PC-3 (cell line): ENCODE data around the gene TRPM1.

Experiments
- CTCF ChIP-seq: fragments of 300-600 bp; sonication (generic); conservative IDR thresholded peaks from 2 replicates; pipeline ENCODE4 v1.5.1; 2017; ENCODE audit warnings: antibody characterized with exemption, low read depth, mild to moderate bottlenecking, low read length
- EZH2 ChIP-seq: fragments of 300-600 bp; sonication (generic); IDR thresholded peaks from one replicate; pipeline ENCODE4 v1.6.1; 2017; ENCODE audit warnings: antibody characterized with exemption, mild to moderate bottlenecking, low read length; ENCODE audit not compliant: unreplicated experiment

GRCh38 chr15:31024979-31025378 lies 76.5 kb downstream of the TRPM1 start:
- TF ChIP-seq EZH2 (no peak), CTCF (no peak)
